Endothelial cell of umbilical vein (primary cell): ENCODE results near the gene KAT7. TPM values are rescaled to one million over a fixed set of nuclear protein-coding genes. Genes with fewer than 3 reads are reported as not detected.

Experiments
- BruUV-seq: library from RNA; stranded (reverse); fragments of 400-500 nt; replicated peaks from 2 replicates; lab custom pipeline; 2021; lab: Mats Ljungman, UMichigan
- CTCF ChIA-PET: fragments of 300-600, 350-600 bp; sonication (Branson Sonifier 250); formaldehyde crosslinking; loops from one replicate; lab custom pipeline; 2021; ENCODE audit warnings: antibody characterized with exemption, inconsistent platforms; lab: Charles Lee
- POLR2A ChIA-PET: fragments of 300-600, 350-600 bp; sonication (Branson Sonifier 250); formaldehyde crosslinking; loops from one replicate; lab custom pipeline; 2021; ENCODE audit warnings: antibody characterized with exemption, inconsistent platforms; lab: Charles Lee
- DNase-seq: peaks from one replicate; pipeline ENCODE4 v3.0.0-alpha.2; 2011; ENCODE audit warnings: low read depth, low spot score
- FAIRE-seq: peaks from 2 replicates; lab custom pipeline; 2011; peaks lifted over from hg19 to GRCh38; lab: Jason Lieb, UNC
- H2AFZ ChIP-seq: 2 replicates; pipeline ENCODE4 v1.6.0; 2012; ENCODE audit warnings: low read depth, low read length, control low read depth, inconsistent platforms
- H3K27ac ChIP-seq: 2 replicates; pipeline ENCODE4 v1.5.1; 2011; ENCODE audit warnings: low read depth, mild to moderate bottlenecking, control low read depth, low read length, moderate library complexity; ENCODE audit not compliant: insufficient read depth
- H3K27me3 ChIP-seq, 2 experiments: 2 replicates each; pipeline versions ENCODE4 v1.6.0 to v1.6.1; 2011; ENCODE audit warnings: low read length in 2 of 2, mixed read lengths in 1 of 2; ENCODE audit not compliant: control insufficient read depth in 2 of 2, insufficient read depth in 2 of 2
- H3K36me3 ChIP-seq, 2 experiments: 2 replicates in 1 of 2; 3 replicates in 1 of 2; pipeline ENCODE4 v1.5.1; 2011; ENCODE audit warnings: low read length in 2 of 2, mild to moderate bottlenecking in 1 of 2, moderate library complexity in 1 of 2; ENCODE audit not compliant: control insufficient read depth in 2 of 2, insufficient read depth in 2 of 2; ENCODE audit errors: extremely low read depth in 1 of 2
- H3K4me1 ChIP-seq: 3 replicates; pipeline ENCODE4 v1.5.1; 2011; ENCODE audit warnings: mild to moderate bottlenecking, low read length; ENCODE audit not compliant: control insufficient read depth, insufficient read depth; ENCODE audit errors: extremely low read depth
- H3K4me2 ChIP-seq: 2 replicates; pipeline ENCODE4 v1.6.1; 2011; ENCODE audit warnings: low read length, control low read depth, mixed read lengths; ENCODE audit not compliant: insufficient read depth
- H3K4me3 ChIP-seq, 3 experiments: fragments of 200-600 bp in 1 of 3; sonication (generic), shearing (Covaris generic) in 1 of 3; replicated peaks in 1 of 3; 2 replicates each; pipeline ENCODE4 v1.5.1; 2011 to 2016; ENCODE audit warnings: control low read depth in 3 of 3, low read length in 3 of 3, mild to moderate bottlenecking in 2 of 3, inconsistent platforms in 1 of 3, low read depth in 1 of 3, moderate library complexity in 1 of 3; ENCODE audit not compliant: insufficient read depth in 1 of 3
- H3K79me2 ChIP-seq: 2 replicates; pipeline ENCODE4 v1.6.0; 2012; ENCODE audit warnings: low read length, inconsistent platforms; ENCODE audit not compliant: control insufficient read depth, insufficient read depth
- H3K9ac ChIP-seq: replicated peaks from 2 replicates; pipeline ENCODE3; 2011; ENCODE audit warnings: low read length, control low read depth; ENCODE audit not compliant: insufficient read depth; ENCODE audit errors: extremely low read depth
- H3K9me1 ChIP-seq: replicated peaks from 3 replicates; pipeline ENCODE4 v1.6.0; 2011; ENCODE audit warnings: mild to moderate bottlenecking, low read length; ENCODE audit not compliant: control insufficient read depth, insufficient read depth; ENCODE audit errors: extremely low read depth
- H3K9me3 ChIP-seq: replicated peaks from 2 replicates; pipeline ENCODE4 v1.5.1; 2012; ENCODE audit warnings: low read length, inconsistent platforms; ENCODE audit not compliant: control insufficient read depth, insufficient read depth
- H4K20me1 ChIP-seq: replicated peaks from 2 replicates; pipeline ENCODE3; 2011; ENCODE audit warnings: mild to moderate bottlenecking, low read length; ENCODE audit not compliant: control insufficient read depth, insufficient read depth; ENCODE audit errors: extremely low read depth
- CTCF ChIP-seq, 2 donors: IDR thresholded peaks; 1 replicate in 1 of 2; 2 replicates in 1 of 2; pipeline ENCODE4 v1.5.1; 2011; ENCODE audit warnings: low read length in 2 of 2, mild to moderate bottlenecking in 2 of 2, moderate library complexity in 2 of 2, control low read depth in 1 of 2, inconsistent platforms in 1 of 2, low read depth in 1 of 2; ENCODE audit not compliant: insufficient read depth in 1 of 2; ENCODE audit errors: extremely low read depth in 1 of 2
- EZH2 ChIP-seq: IDR thresholded peaks from 2 replicates; pipeline ENCODE4 v1.6.1; 2012; ENCODE audit warnings: borderline replicate concordance, low read depth, mild to moderate bottlenecking, moderate library complexity, low read length, inconsistent platforms; ENCODE audit not compliant: severe bottlenecking
- FOS ChIP-seq: IDR thresholded peaks from 2 replicates; pipeline ENCODE4 v1.6.1; 2011; ENCODE audit warnings: mild to moderate bottlenecking, low read length, moderate library complexity, borderline replicate concordance; ENCODE audit not compliant: insufficient read depth
- GATA2 ChIP-seq: IDR thresholded peaks from 2 replicates; pipeline ENCODE4 v1.7.0; 2011; ENCODE audit warnings: low read depth, mild to moderate bottlenecking, moderate library complexity, mixed read lengths, low read length; ENCODE audit not compliant: insufficient read length, insufficient read depth
- JUN ChIP-seq: IDR thresholded peaks from 2 replicates; pipeline ENCODE4 v1.6.1; 2011; ENCODE audit warnings: borderline replicate concordance, low read depth; ENCODE audit not compliant: insufficient read length, insufficient read depth
- MAX ChIP-seq: IDR thresholded peaks from 2 replicates; pipeline ENCODE4 v1.6.1; 2011; ENCODE audit not compliant: insufficient read depth, insufficient read length
- MYC ChIP-seq: IDR thresholded peaks from one replicate; pipeline ENCODE4 v1.6.1; 2011; ENCODE audit warnings: mild to moderate bottlenecking, low read depth, low read length
- POLR2A ChIP-seq: IDR thresholded peaks from 2 replicates; pipeline ENCODE4 v1.6.1; 2012; ENCODE audit warnings: low read depth, mild to moderate bottlenecking, control low read depth, low read length
- POLR2AphosphoS5 ChIP-seq: IDR thresholded peaks from 2 replicates; pipeline ENCODE4 v1.6.1; 2012; ENCODE audit warnings: low read depth, mild to moderate bottlenecking, control low read depth, low read length, moderate library complexity; ENCODE audit not compliant: insufficient read depth
- dilution Hi-C: fragments of 300-500 bp; cut with MboI; formaldehyde crosslinking; loops from one replicate; pipeline ENCODE4 v1.15.0; 2019; ENCODE audit warnings: low sequenced_read_pairs; ENCODE audit not compliant: extremely low pct_ligation_motif_present
- intact Hi-C: fragments of 100-400 bp; cut with micrococcal nuclease; formaldehyde crosslinking; loops from one replicate; pipeline ENCODE4 v1.10.0; 2022
- polyA plus RNA-seq, 4 experiments: library from polyadenylated mRNA; depleted of rRNA in 3 of 4; stranded (reverse) in 3 of 4; unstranded in 1 of 4; fragments of >200 nt; gene quantifications; 2 replicates each; pipeline versions ENCODE4 v1.2.1 to v1.2.3, GENCODE V29; 2011 to 2012; ENCODE audit warnings: missing spikeins in 1 of 4
- total RNA-seq: library from RNA; stranded (reverse); gene quantifications from 2 replicates; pipeline ENCODE4 v1.2.3, GENCODE V29; 2021

KAT7 gene
- total and polyA plus RNA-seq, 2 donors (not counting 3 experiments of a cell fraction or from before 2014, with no cell fraction given) = 44.5 to 66.2 TPM

- Histone ChIP-seq H3K9ac (no peak overlapping the region), H3K4me1 (peaks cover 17% of the 10 kb centered on the region), H2AFZ (no peak overlapping the region), H3K4me3 (no peak overlapping the region), H3K9me1 (no peaks in the 10 kb centered on the region), H3K4me2 (no peak overlapping the region), H4K20me1 (no peaks in the 10 kb centered on the region), H3K27ac (no peak overlapping the region), H3K27me3 (no peaks in the 10 kb centered on the region), H3K79me2 (no peaks in the 10 kb centered on the region), H3K9me3 (no peaks in the 10 kb centered on the region), H3K36me3 (no peaks in the 10 kb centered on the region)
- FAIRE-seq (no peak), DNase-seq (no peak)
- POLR2A ChIA-PET = no interaction called here
- BruUV-seq = no TSS peak
- intact Hi-C loops (no loop called here), dilution Hi-C loops (no loop called here)
- CTCF ChIA-PET = interaction anchor here (1.0 to 2.6 kb wide), 4 partner anchors 20 to 215 kb away, joined by 3 to 11 read pairs (median 8); partner anchors contain the start of genes FAM117A and SLC35B1
- no peak for TF ChIP-seq MYC
- TF ChIP-seq JUN = no peak
- TF ChIP-seq FOS = no peak
- no peak for TF ChIP-seq POLR2A
- no peak for TF ChIP-seq MAX
- no peak for TF ChIP-seq EZH2
- no peak for TF ChIP-seq POLR2AphosphoS5
- TF ChIP-seq CTCF (IDR thresholded peaks at IDR 0.05; ENCODE audit: extremely low read depth in 1 of 2, insufficient read depth in 1 of 2, low read depth in 1 of 2, low read length in 2 of 2) = no peak
- no peak for TF ChIP-seq GATA2
These were observed 5.3 kb upstream of the KAT7 start for GRCh38 chr17:49783071-49783715.
